ENCODE measurements around the gene FBXO31. TPM values are rescaled to one million over a fixed set of nuclear protein-coding genes. Genes with fewer than 3 reads are reported as not detected.
A peak's percentile ranks its signal among the peaks of the same experiment; 100 is the strongest.

The FBXO31 gene
- total RNA-seq, 2 donors from 2014 or later = 18.6 to 22.1 TPM

- TF ChIP-seq CTCF (conservative IDR thresholded peaks at IDR 0.05) = no peak
- Histone ChIP-seq H3K27ac (ENCODE audit: low read depth, low read length) (no peak overlapping the region), H3K27me3 (ENCODE audit: control insufficient read depth, insufficient read depth, low read length, poor library complexity, severe bottlenecking) (no peaks in the 10 kb centered on the region), H3K9ac (ENCODE audit: extremely low read depth, low read length, poor library complexity, severe bottlenecking) (peak overlapping the region; percentile 80), H3K36me3 (ENCODE audit: control insufficient read depth, insufficient read depth, low read length) (peaks cover 21% of the 10 kb centered on the region), H3K4me1 (ENCODE audit: control insufficient read depth, insufficient read depth, low read length) (no peaks in the 10 kb centered on the region), H3K9me3 (ENCODE audit: control insufficient read depth, low read length) (no peaks in the 10 kb centered on the region), H3K4me3 (ENCODE audit: low read length) (peak overlapping the region; percentile 96)
- peak; percentile 37 for DNase-seq
- no peaks in the 10 kb centered on the region for H3K9me3 Mint-ChIP-seq
- H3K4me3 Mint-ChIP-seq = peak overlapping the region; percentile 77
- H3K27me3 Mint-ChIP-seq (ENCODE audit: insufficient read depth) = no peaks in the 10 kb centered on the region
- H3K4me1 Mint-ChIP-seq = peaks cover 17% of the 10 kb centered on the region
- 84% methylated on average over 6 of the region's 6 CpGs; no CpG with 5 or more reads in 1 of the 2 experiments for WGBS, 2 experiments (ENCODE audit: insufficient coverage in 1 of 2, insufficient read length in 1 of 2)
- H3K36me3 Mint-ChIP-seq (ENCODE audit: low read depth) = peaks cover 18% of the 10 kb centered on the region
- peak overlapping the region; percentile 90 for H3K27ac Mint-ChIP-seq
Observed at GRCh38 chr16:87393680-87394055, 10.1 kb upstream of the FBXO31 start.

GRCh38 chr16:87392821-87393679, 9.5 kb upstream of the FBXO31 start:
- Mint-ChIP-seq H3K27ac (peak overlapping the region; percentile 90), H3K9me3 (no peaks in the 10 kb centered on the region), H3K36me3 (ENCODE audit: low read depth) (peaks cover 13% of the 10 kb centered on the region), H3K4me1 (peaks cover 21% of the 10 kb centered on the region), H3K27me3 (ENCODE audit: insufficient read depth) (no peaks in the 10 kb centered on the region), H3K4me3 (peak overlapping the region; percentile 77)
- 3 to 5% methylated on average over 27 to 53 of the region's 53 CpGs for WGBS, 2 experiments (ENCODE audit: insufficient coverage in 1 of 2, insufficient read length in 1 of 2)
- peaks cover 15% of the 10 kb centered on the region for H3K36me3 ChIP-seq (ENCODE audit: control insufficient read depth, insufficient read depth, low read length)
- no peak overlapping the region for H3K27ac ChIP-seq (ENCODE audit: low read depth, low read length)
- peak overlapping the region; percentile 96 for H3K4me3 ChIP-seq (ENCODE audit: low read length)
- no peaks in the 10 kb centered on the region for H3K4me1 ChIP-seq (ENCODE audit: control insufficient read depth, insufficient read depth, low read length)
- peak; percentile 17 for TF ChIP-seq CTCF (conservative IDR thresholded peaks at IDR 0.05)
- H3K9ac ChIP-seq (ENCODE audit: extremely low read depth, low read length, poor library complexity, severe bottlenecking) = peak overlapping the region; percentile 80
- H3K9me3 ChIP-seq (ENCODE audit: control insufficient read depth, low read length) = no peaks in the 10 kb centered on the region
- peak; percentile 81 for DNase-seq
- H3K27me3 ChIP-seq (ENCODE audit: control insufficient read depth, insufficient read depth, low read length, poor library complexity, severe bottlenecking) = no peaks in the 10 kb centered on the region

GRCh38 chr16:87391950-87392820, 8.6 kb upstream of the FBXO31 start, which contains the start of gene MAP1LC3B:
Gene MAP1LC3B (plus strand): TSS chr16:87392336. CDS start chr16:87392428, 92 bp downstream.
- 0 to 1% methylated on average over 24 to 113 of the region's 113 CpGs for WGBS, 2 experiments (ENCODE audit: insufficient coverage in 1 of 2, insufficient read length in 1 of 2)
- peak within 1 kb of the TSS; percentile 70 for H3K27ac ChIP-seq (ENCODE audit: low read depth, low read length)
- no peaks in the 10 kb centered on the region for H3K4me1 ChIP-seq (ENCODE audit: control insufficient read depth, insufficient read depth, low read length)
- peaks cover 15% of the 10 kb centered on the region for H3K36me3 ChIP-seq (ENCODE audit: control insufficient read depth, insufficient read depth, low read length)
- peak within 1 kb of the TSS; percentile 94 for H3K27ac Mint-ChIP-seq
- H3K27me3 ChIP-seq (ENCODE audit: control insufficient read depth, insufficient read depth, low read length, poor library complexity, severe bottlenecking) = no peaks in the 10 kb centered on the region
- peak within 1 kb of the TSS; percentile 77 for H3K4me3 Mint-ChIP-seq
- H3K27me3 Mint-ChIP-seq (ENCODE audit: insufficient read depth) = no peaks in the 10 kb centered on the region
- no peaks in the 10 kb centered on the region for H3K9me3 Mint-ChIP-seq
- DNase-seq = peak; percentile 98
- peaks cover 13% of the 10 kb centered on the region for H3K36me3 Mint-ChIP-seq (ENCODE audit: low read depth)
- no peak for TF ChIP-seq CTCF (conservative IDR thresholded peaks at IDR 0.05)
- peak within 1 kb of the TSS; percentile 96 for H3K4me3 ChIP-seq (ENCODE audit: low read length)
- H3K9me3 ChIP-seq (ENCODE audit: control insufficient read depth, low read length) = no peaks in the 10 kb centered on the region
- H3K9ac ChIP-seq (ENCODE audit: extremely low read depth, low read length, poor library complexity, severe bottlenecking) = peak within 1 kb of the TSS; percentile 80
- H3K4me1 Mint-ChIP-seq = peaks cover 27% of the 10 kb centered on the region

Measured in endodermal cell (in vitro differentiated cells).